Neuronal stem cell (in vitro differentiated cells): ENCODE data around the gene ARHGAP28.

Source experiments
- DNase-seq: peaks from one replicate; pipeline ENCODE4 v3.0.0-alpha.2; 2013; ENCODE audit warnings: low spot score
- H2AFZ ChIP-seq: one replicate; pipeline ENCODE4 v1.6.1; 2013; ENCODE audit warnings: mild to moderate bottlenecking, low read length, inconsistent platforms
- H2AK5ac ChIP-seq: 2 replicates; pipeline ENCODE4 v1.6.1; 2013; ENCODE audit warnings: low read depth, mild to moderate bottlenecking, inconsistent platforms, low read length, moderate library complexity, mixed read lengths
- H2BK120ac ChIP-seq: 2 replicates; pipeline ENCODE4 v1.6.1; 2013; ENCODE audit warnings: low read depth, mild to moderate bottlenecking, inconsistent platforms, low read length, moderate library complexity, mixed read lengths
- H2BK12ac ChIP-seq: one replicate; pipeline ENCODE4 v1.6.1; 2013; ENCODE audit warnings: low read length, inconsistent platforms
- H2BK15ac ChIP-seq: 2 replicates; pipeline ENCODE4 v1.6.1; 2013; ENCODE audit warnings: mild to moderate bottlenecking, low read length, inconsistent platforms, mixed read lengths
- H2BK5ac ChIP-seq: one replicate; pipeline ENCODE4 v1.6.1; 2013; ENCODE audit warnings: inconsistent platforms, mild to moderate bottlenecking, low read length, moderate library complexity
- H3K14ac ChIP-seq: one replicate; pipeline ENCODE4 v1.6.1; 2013; ENCODE audit warnings: low read length, inconsistent platforms
- H3K18ac ChIP-seq: 2 replicates; pipeline ENCODE4 v1.6.1; 2013; ENCODE audit warnings: low read length, inconsistent platforms
- H3K23ac ChIP-seq: 2 replicates; pipeline ENCODE4 v1.6.1; 2013; ENCODE audit warnings: low read depth, mild to moderate bottlenecking, mixed read lengths, low read length, inconsistent platforms; ENCODE audit not compliant: poor library complexity
- H3K27ac ChIP-seq: replicated peaks from 3 replicates; pipeline ENCODE4 v1.5.1; 2013; ENCODE audit warnings: low read length, inconsistent platforms
- H3K27me3 ChIP-seq, 3 experiments: 2 replicates each; pipeline ENCODE4 v1.6.1; 2013; ENCODE audit warnings: low read length in 3 of 3, mild to moderate bottlenecking in 2 of 3, inconsistent platforms in 1 of 3, low read depth in 1 of 3, mixed read lengths in 1 of 3, moderate library complexity in 1 of 3; ENCODE audit not compliant: control insufficient read depth in 3 of 3, insufficient read depth in 3 of 3
- H3K36me3 ChIP-seq, 2 donors: replicated peaks in 1 of 2; 2 replicates each; pipeline ENCODE4 v1.6.1; 2013; ENCODE audit warnings: low read length in 2 of 2; ENCODE audit not compliant: control insufficient read depth in 2 of 2, insufficient read depth in 2 of 2
- H3K4ac ChIP-seq: 2 replicates; pipeline ENCODE4 v1.6.1; 2013; ENCODE audit warnings: inconsistent platforms, mild to moderate bottlenecking, low read length, moderate library complexity
- H3K4me1 ChIP-seq, 2 donors: 1 replicate in 1 of 2; 2 replicates in 1 of 2; pipeline ENCODE4 v1.6.1; 2013; ENCODE audit warnings: low read length in 2 of 2, low read depth in 1 of 2; ENCODE audit not compliant: control insufficient read depth in 2 of 2, insufficient read depth in 1 of 2
- H3K4me2 ChIP-seq: one replicate; pipeline ENCODE4 v1.6.1; 2013; ENCODE audit warnings: mild to moderate bottlenecking, low read length, inconsistent platforms; ENCODE audit not compliant: insufficient read depth, poor library complexity, severe bottlenecking
- H3K4me3 ChIP-seq, 2 donors: 2 replicates each; pipeline ENCODE4 v1.5.1; 2013; ENCODE audit warnings: low read length in 2 of 2, mild to moderate bottlenecking in 2 of 2, inconsistent platforms in 1 of 2, moderate library complexity in 1 of 2
- H3K79me1 ChIP-seq: one replicate; pipeline ENCODE4 v1.6.1; 2013; ENCODE audit warnings: low read depth, mild to moderate bottlenecking, inconsistent platforms, low read length, moderate library complexity
- H3K9ac ChIP-seq: one replicate; pipeline ENCODE4 v1.6.1; 2013; ENCODE audit warnings: mild to moderate bottlenecking, low read depth, low read length, inconsistent platforms; ENCODE audit not compliant: poor library complexity
- H3K9me3 ChIP-seq, 2 donors: replicated peaks in 1 of 2; 2 replicates each; pipeline versions ENCODE3 to v1.6.1; 2013; ENCODE audit warnings: low read length in 2 of 2, mild to moderate bottlenecking in 2 of 2, inconsistent platforms in 1 of 2, low read depth in 1 of 2, mixed read lengths in 1 of 2, moderate library complexity in 1 of 2; ENCODE audit not compliant: control insufficient read depth in 2 of 2, insufficient read depth in 1 of 2
- H4K8ac ChIP-seq: one replicate; pipeline ENCODE4 v1.6.1; 2013; ENCODE audit warnings: low read depth, mild to moderate bottlenecking, inconsistent platforms, low read length, moderate library complexity
- H4K91ac ChIP-seq: one replicate; pipeline ENCODE4 v1.6.1; 2013; ENCODE audit warnings: low read length, low read depth, mild to moderate bottlenecking, inconsistent platforms; ENCODE audit not compliant: poor library complexity
- WGBS, 2 donors: extraction: QIAGEN DNeasy Blood & Tissue Kit; methylation state at CpG; one replicate each; pipeline ENCODE4 v1.1.7; 2013; ENCODE audit warnings: missing lambda C conversion rate in 2 of 2, mixed read lengths in 1 of 2; ENCODE audit not compliant: insufficient read length in 2 of 2, insufficient replicate concordance in 1 of 2; ENCODE audit errors: extremely low coverage in 2 of 2; 5-methylcytosine and 5-hydroxymethylcytosine counted together

Gene ARHGAP28

GRCh38 chr18:6744816-6745455, 15.4 kb downstream of the ARHGAP28 start:
- H3K4ac ChIP-seq: no peak overlapping the region
- no CpG with 5 or more reads among the region's 1 CpG for WGBS, 2 donors
- no peak overlapping the region for H2AK5ac ChIP-seq
- no peak overlapping the region for H3K9ac ChIP-seq
- no peak overlapping the region for H3K23ac ChIP-seq
- no peak overlapping the region for H2BK12ac ChIP-seq
- no peaks in the 10 kb centered on the region for H3K27me3 ChIP-seq
- DNase-seq: no peak
- H3K14ac ChIP-seq: no peak overlapping the region
- H4K91ac ChIP-seq: no peak overlapping the region
- no peak overlapping the region for H3K18ac ChIP-seq
- no peak overlapping the region for H2AFZ ChIP-seq
- no peak overlapping the region for H2BK120ac ChIP-seq
- H3K4me2 ChIP-seq: no peak overlapping the region
- no peaks in the 10 kb centered on the region for H3K79me1 ChIP-seq
- H2BK15ac ChIP-seq: no peak overlapping the region
- H2BK5ac ChIP-seq: no peak overlapping the region
- no peak overlapping the region for H3K27ac ChIP-seq
- H4K8ac ChIP-seq: no peak overlapping the region
- H3K4me3 ChIP-seq: no peak overlapping the region
- peaks cover 1 to 4% of the 10 kb centered on the region in 2 donors for H3K4me1 ChIP-seq
- H3K9me3 ChIP-seq: peaks cover 0 to 3% of the 10 kb centered on the region in 2 donors
- no peaks in the 10 kb centered on the region for H3K36me3 ChIP-seq

DNA sequence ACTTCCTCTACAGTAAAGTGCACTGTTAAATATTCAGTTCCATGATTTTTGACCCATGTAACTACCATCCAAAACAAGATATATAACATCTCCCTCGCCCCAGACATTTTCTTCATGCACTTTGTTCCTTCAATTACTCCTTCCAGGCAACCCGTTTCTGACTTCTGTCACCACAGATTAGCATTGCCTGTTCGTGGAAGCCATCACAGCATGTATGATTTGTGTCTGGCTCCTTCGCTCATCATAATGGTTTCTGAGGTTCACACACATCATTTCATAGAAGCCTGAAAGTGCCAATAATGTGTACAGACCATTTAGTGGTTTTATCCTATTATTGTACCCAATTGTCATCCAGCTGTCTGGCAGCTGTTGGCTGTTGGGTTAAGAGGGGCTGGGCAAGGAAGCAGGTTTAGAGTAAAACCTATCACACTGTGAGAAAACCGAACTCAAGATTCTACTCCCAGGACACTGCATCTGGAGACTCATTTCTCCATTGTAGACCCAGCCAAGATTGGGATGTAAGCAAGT, 16.1 kb downstream of the ARHGAP28 start:
- H3K9me3 ChIP-seq: peaks cover 2 to 9% of the 10 kb centered on the region in 2 donors
- H3K9ac ChIP-seq: no peak overlapping the region
- H3K4ac ChIP-seq: no peak overlapping the region
- H2AFZ ChIP-seq: no peak overlapping the region
- no peaks in the 10 kb centered on the region for H3K79me1 ChIP-seq
- H3K4me3 ChIP-seq: no peak overlapping the region
- H2BK12ac ChIP-seq: no peak overlapping the region
- H2AK5ac ChIP-seq: no peak overlapping the region
- H3K18ac ChIP-seq: no peak overlapping the region
- WGBS, 2 donors: no CpG with 5 or more reads among the region's 5 CpGs
- no peak overlapping the region for H3K23ac ChIP-seq
- H2BK120ac ChIP-seq: no peak overlapping the region
- no peak overlapping the region for H4K91ac ChIP-seq
- H3K4me2 ChIP-seq: no peak overlapping the region
- H2BK5ac ChIP-seq: no peak overlapping the region
- H3K4me1 ChIP-seq: peaks cover 1 to 4% of the 10 kb centered on the region in 2 donors
- H4K8ac ChIP-seq: no peak overlapping the region
- H3K36me3 ChIP-seq: no peaks in the 10 kb centered on the region
- no peak overlapping the region for H2BK15ac ChIP-seq
- no peaks in the 10 kb centered on the region for H3K27me3 ChIP-seq
- H3K27ac ChIP-seq: no peak overlapping the region
- H3K14ac ChIP-seq: no peak overlapping the region
- no peak for DNase-seq

- no peak overlapping the region for H2AK5ac ChIP-seq
- no peak overlapping the region for H3K27ac ChIP-seq
- H3K4me2 ChIP-seq: no peak overlapping the region
- H3K9me3 ChIP-seq: peaks cover 2 to 10% of the 10 kb centered on the region in 2 donors
- H3K79me1 ChIP-seq: no peaks in the 10 kb centered on the region
- DNase-seq: no peak
- WGBS, 2 donors: no CpG with 5 or more reads among the region's 2 CpGs
- H3K4me1 ChIP-seq: no peaks in the 10 kb centered on the region
- H3K9ac ChIP-seq: no peak overlapping the region
- no peak overlapping the region for H2BK12ac ChIP-seq
- H3K27me3 ChIP-seq: no peaks in the 10 kb centered on the region
- no peak overlapping the region for H2BK120ac ChIP-seq
- H3K4ac ChIP-seq: no peak overlapping the region
- H4K91ac ChIP-seq: no peak overlapping the region
- H3K14ac ChIP-seq: no peak overlapping the region
- H2BK5ac ChIP-seq: no peak overlapping the region
- H2AFZ ChIP-seq: no peak overlapping the region
- no peak overlapping the region for H3K4me3 ChIP-seq
- no peak overlapping the region for H4K8ac ChIP-seq
- H2BK15ac ChIP-seq: no peak overlapping the region
- H3K36me3 ChIP-seq: no peaks in the 10 kb centered on the region
- H3K18ac ChIP-seq: no peak overlapping the region
- no peak overlapping the region for H3K23ac ChIP-seq
Observed at GRCh38 chr18:6746386-6746960, 17.0 kb downstream of the ARHGAP28 start.

- Histone ChIP-seq H3K18ac (no peak overlapping the region), H4K8ac (no peak overlapping the region), H2BK5ac (no peak overlapping the region), H3K4me2 (no peak overlapping the region), H3K36me3 (no peaks in the 10 kb centered on the region), H3K23ac (no peak overlapping the region), H3K4me3 (no peak overlapping the region), H3K9ac (no peak overlapping the region), H3K27me3 (no peaks in the 10 kb centered on the region), H2BK120ac (no peak overlapping the region), H3K79me1 (no peaks in the 10 kb centered on the region), H2BK15ac (no peak overlapping the region), H4K91ac (no peak overlapping the region), H3K27ac (no peak overlapping the region), H2AK5ac (no peak overlapping the region), H3K9me3 (peaks cover 2 to 10% of the 10 kb centered on the region in 2 donors), H2BK12ac (no peak overlapping the region), H2AFZ (no peak overlapping the region), H3K4ac (no peak overlapping the region), H3K4me1 (peaks cover 2 to 6% of the 10 kb centered on the region in 2 donors), H3K14ac (no peak overlapping the region)
- no CpG with 5 or more reads among the region's 2 CpGs for WGBS, 2 donors
- DNase-seq: no peak
Observed at GRCh38 chr18:6747646-6748045, 18.1 kb downstream of the ARHGAP28 start.
